H9 (cell line): ENCODE measurements around the gene IRF4. TPM values are rescaled to one million over a fixed set of nuclear protein-coding genes. Genes with fewer than 3 reads are reported as not detected.

Experiments
- DNase-seq: peaks from one replicate; pipeline ENCODE4 v3.0.0-alpha.2; 2017
- H2AFZ ChIP-seq: one replicate; pipeline ENCODE4 v1.6.1; 2013; ENCODE audit warnings: mild to moderate bottlenecking, low read length, control low read depth, moderate library complexity
- H2AK5ac ChIP-seq: 2 replicates; pipeline ENCODE4 v1.6.1; 2013; ENCODE audit warnings: low read length, control low read depth, mixed read lengths; ENCODE audit not compliant: insufficient read length
- H2BK120ac ChIP-seq: one replicate; pipeline ENCODE4 v1.6.1; 2013; ENCODE audit warnings: low read depth, mild to moderate bottlenecking, low read length, control low read depth, inconsistent platforms; ENCODE audit not compliant: poor library complexity, severe bottlenecking
- H2BK12ac ChIP-seq: 2 replicates; pipeline ENCODE4 v1.6.1; 2013; ENCODE audit warnings: low read length, control low read depth, mixed read lengths, low read depth; ENCODE audit not compliant: insufficient read length
- H2BK15ac ChIP-seq: 2 replicates; pipeline ENCODE4 v1.6.1; 2013; ENCODE audit warnings: low read depth, low read length, control low read depth
- H2BK20ac ChIP-seq: one replicate; pipeline ENCODE4 v1.6.1; 2013; ENCODE audit warnings: low read depth, mild to moderate bottlenecking, low read length, control low read depth, inconsistent platforms; ENCODE audit not compliant: poor library complexity, severe bottlenecking
- H2BK5ac ChIP-seq: 2 replicates; pipeline ENCODE4 v1.6.1; 2013; ENCODE audit warnings: low read length, control low read depth, mixed read lengths; ENCODE audit not compliant: insufficient read length
- H3K14ac ChIP-seq: 2 replicates; pipeline ENCODE4 v1.6.1; 2013; ENCODE audit warnings: low read length, control low read depth; ENCODE audit not compliant: insufficient read depth
- H3K18ac ChIP-seq: 2 replicates; pipeline ENCODE4 v1.6.1; 2013; ENCODE audit warnings: low read depth, mild to moderate bottlenecking, mixed read lengths, low read length, control low read depth; ENCODE audit not compliant: insufficient read length
- H3K23ac ChIP-seq: 2 replicates; pipeline ENCODE4 v1.6.1; 2013; ENCODE audit warnings: low read length, control low read depth, mixed read lengths, low read depth; ENCODE audit not compliant: insufficient read length
- H3K23me2 ChIP-seq: 2 replicates; pipeline ENCODE4 v1.6.1; 2013; ENCODE audit warnings: low read depth, mild to moderate bottlenecking, mixed read lengths, low read length, control low read depth; ENCODE audit not compliant: insufficient read length, poor library complexity, severe bottlenecking
- H3K27ac ChIP-seq: 2 replicates; pipeline ENCODE4 v1.5.1; 2013; ENCODE audit warnings: low read length, control low read depth, mixed read lengths, low read depth; ENCODE audit not compliant: insufficient read length
- H3K27me3 ChIP-seq: 2 replicates; pipeline ENCODE4 v1.6.1; 2013; ENCODE audit warnings: low read length, control low read depth, inconsistent platforms; ENCODE audit not compliant: insufficient read depth
- H3K4ac ChIP-seq: 2 replicates; pipeline ENCODE4 v1.6.1; 2013; ENCODE audit warnings: low read depth, mild to moderate bottlenecking, control low read depth, inconsistent platforms, low read length, moderate library complexity
- H3K4me1 ChIP-seq: 2 replicates; pipeline ENCODE4 v1.6.1; 2013; ENCODE audit warnings: low read length, control low read depth, inconsistent platforms; ENCODE audit not compliant: insufficient read depth
- H3K4me2 ChIP-seq: 2 replicates; pipeline ENCODE4 v1.6.1; 2013; ENCODE audit warnings: low read length, control low read depth, mixed read lengths; ENCODE audit not compliant: insufficient read length, insufficient read depth
- H3K56ac ChIP-seq: 2 replicates; pipeline ENCODE4 v1.6.1; 2013; ENCODE audit warnings: low read depth, mild to moderate bottlenecking, mixed read lengths, low read length, control low read depth; ENCODE audit not compliant: insufficient read length
- H3K79me1 ChIP-seq: 2 replicates; pipeline ENCODE4 v1.6.1; 2013; ENCODE audit warnings: low read depth, mild to moderate bottlenecking, moderate library complexity, low read length, control low read depth, inconsistent platforms; ENCODE audit not compliant: insufficient read depth, poor library complexity, severe bottlenecking
- H3K79me2 ChIP-seq: 2 replicates; pipeline ENCODE4 v1.6.1; 2013; ENCODE audit warnings: low read length, control low read depth, inconsistent platforms; ENCODE audit not compliant: insufficient read depth
- H3K9ac ChIP-seq: 2 replicates; pipeline ENCODE4 v1.6.1; 2013; ENCODE audit warnings: low read length, control low read depth, mixed read lengths; ENCODE audit not compliant: insufficient read length; ENCODE audit errors: extremely low read depth
- H3K9me3 ChIP-seq: one replicate; pipeline ENCODE4 v1.6.1; 2013; ENCODE audit warnings: low read depth, low read length, inconsistent platforms; ENCODE audit not compliant: control insufficient read depth
- H3T11ph ChIP-seq: one replicate; pipeline ENCODE4 v1.6.1; 2013; ENCODE audit warnings: mild to moderate bottlenecking, low read length, control low read depth, inconsistent platforms
- H4K20me1 ChIP-seq: one replicate; pipeline ENCODE4 v1.6.1; 2013; ENCODE audit not compliant: control insufficient read depth, insufficient read length, insufficient read depth
- H4K5ac ChIP-seq: 2 replicates; pipeline ENCODE4 v1.6.1; 2013; ENCODE audit warnings: low read depth, mild to moderate bottlenecking, mixed read lengths, low read length, control low read depth; ENCODE audit not compliant: insufficient read length
- H4K8ac ChIP-seq: replicated peaks from 2 replicates; pipeline ENCODE4 v1.6.1; 2013; ENCODE audit warnings: low read length, control low read depth, mixed read lengths, low read depth; ENCODE audit not compliant: insufficient read length
- H4K91ac ChIP-seq: 2 replicates; pipeline ENCODE4 v1.6.1; 2013; ENCODE audit warnings: low read depth, mild to moderate bottlenecking, moderate library complexity, mixed read lengths, low read length, control low read depth; ENCODE audit not compliant: insufficient read length
- H3K27ac Mint-ChIP-seq, 3 experiments: 2 replicates in 2 of 3; 3 replicates in 1 of 3; pipeline ENCODE4 v1.8.0; 2020 to 2021; ENCODE audit warnings: mixed read lengths in 3 of 3, mild to moderate bottlenecking in 1 of 3, moderate library complexity in 1 of 3
- H3K27me3 Mint-ChIP-seq: 2 replicates; pipeline ENCODE4 v1.8.0; 2021; ENCODE audit warnings: low read depth, mild to moderate bottlenecking, moderate library complexity, mixed read lengths
- H3K36me3 Mint-ChIP-seq, 3 experiments: 2 replicates in 2 of 3; 3 replicates in 1 of 3; pipeline ENCODE4 v1.8.0; 2020 to 2021; ENCODE audit warnings: low read depth in 3 of 3, mixed read lengths in 3 of 3; ENCODE audit not compliant: insufficient read depth in 1 of 3
- H3K4me1 Mint-ChIP-seq, 2 experiments: 2 replicates each; pipeline ENCODE4 v1.8.0; 2020; ENCODE audit warnings: mixed read lengths in 2 of 2
- H3K4me3 Mint-ChIP-seq, 2 experiments: 2 replicates in 1 of 2; 3 replicates in 1 of 2; pipeline ENCODE4 v1.8.0; 2020 to 2021; ENCODE audit warnings: mild to moderate bottlenecking in 2 of 2, mixed read lengths in 2 of 2, moderate library complexity in 1 of 2
- H3K9me3 Mint-ChIP-seq, 2 experiments: 2 replicates in 1 of 2; 3 replicates in 1 of 2; pipeline ENCODE4 v1.8.0; 2020; ENCODE audit warnings: mild to moderate bottlenecking in 2 of 2, mixed read lengths in 2 of 2, moderate library complexity in 1 of 2
- WGBS: extraction: QIAGEN DNeasy Blood & Tissue Kit; methylation state at CpG from one replicate; pipeline ENCODE4 v1.1.7; 2013; ENCODE audit warnings: missing lambda C conversion rate, low lambda C conversion rate, mixed read lengths; ENCODE audit not compliant: insufficient read length; ENCODE audit errors: extremely low coverage; 5-methylcytosine and 5-hydroxymethylcytosine counted together
- total RNA-seq: library from RNA; stranded (reverse); gene quantifications from 2 replicates; pipeline ENCODE4 v1.2.1, GENCODE V29; 2021
- TF ChIP-seq, protein P1 (sequence below): fragments of 200-600 bp; sonication (generic); conservative IDR thresholded peaks from 3 replicates; pipeline ENCODE4 v1.8.0; 2021; ENCODE audit warnings: antibody characterized with exemption, mild to moderate bottlenecking

Gene IRF4
- total RNA-seq, 1 experiment from 2014 or later: 0.31 TPM

DNA sequence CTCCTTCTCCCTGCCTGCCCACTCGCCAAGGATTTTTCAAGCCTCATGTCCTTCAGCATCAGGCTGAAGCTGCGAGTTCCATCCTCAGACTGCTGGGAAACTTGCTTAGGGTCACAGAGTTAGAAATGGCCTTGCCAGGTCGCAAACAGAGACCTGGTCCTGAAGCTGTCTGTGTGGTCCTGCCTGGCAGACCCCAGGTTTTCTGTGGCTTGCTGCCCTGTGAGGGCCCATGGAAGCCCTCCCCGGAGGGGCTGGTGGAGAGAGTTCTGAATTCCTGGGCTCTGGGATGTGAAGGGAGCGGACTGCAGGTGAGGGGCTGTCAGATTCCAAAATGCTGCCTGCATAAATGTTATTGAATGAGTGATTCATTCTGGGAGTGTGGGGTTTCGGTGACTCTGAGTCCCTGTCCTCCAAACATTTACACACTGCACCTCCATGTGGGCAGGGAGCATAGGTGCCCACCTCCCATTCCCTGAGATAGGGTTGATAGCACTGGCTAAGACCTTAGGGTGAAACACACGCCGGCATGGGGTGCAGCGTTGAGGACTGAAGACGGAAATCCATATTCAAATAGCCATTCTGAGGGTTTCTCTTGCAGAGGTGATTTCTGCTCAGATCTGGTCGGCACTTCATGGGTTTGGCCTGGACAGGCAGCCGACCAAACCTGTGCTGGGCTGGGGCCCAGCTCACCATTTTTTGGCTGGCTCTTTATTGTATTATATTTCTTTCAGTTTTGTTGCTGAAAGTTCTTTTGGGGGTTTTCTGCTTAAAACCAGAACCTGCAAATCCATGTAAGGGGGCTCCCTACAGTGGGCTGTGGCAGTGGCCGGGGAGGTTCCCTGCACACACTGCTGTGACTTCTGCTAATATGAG is 21.8 kb upstream of the IRF4 start:
- TF ChIP-seq, protein P1, sequence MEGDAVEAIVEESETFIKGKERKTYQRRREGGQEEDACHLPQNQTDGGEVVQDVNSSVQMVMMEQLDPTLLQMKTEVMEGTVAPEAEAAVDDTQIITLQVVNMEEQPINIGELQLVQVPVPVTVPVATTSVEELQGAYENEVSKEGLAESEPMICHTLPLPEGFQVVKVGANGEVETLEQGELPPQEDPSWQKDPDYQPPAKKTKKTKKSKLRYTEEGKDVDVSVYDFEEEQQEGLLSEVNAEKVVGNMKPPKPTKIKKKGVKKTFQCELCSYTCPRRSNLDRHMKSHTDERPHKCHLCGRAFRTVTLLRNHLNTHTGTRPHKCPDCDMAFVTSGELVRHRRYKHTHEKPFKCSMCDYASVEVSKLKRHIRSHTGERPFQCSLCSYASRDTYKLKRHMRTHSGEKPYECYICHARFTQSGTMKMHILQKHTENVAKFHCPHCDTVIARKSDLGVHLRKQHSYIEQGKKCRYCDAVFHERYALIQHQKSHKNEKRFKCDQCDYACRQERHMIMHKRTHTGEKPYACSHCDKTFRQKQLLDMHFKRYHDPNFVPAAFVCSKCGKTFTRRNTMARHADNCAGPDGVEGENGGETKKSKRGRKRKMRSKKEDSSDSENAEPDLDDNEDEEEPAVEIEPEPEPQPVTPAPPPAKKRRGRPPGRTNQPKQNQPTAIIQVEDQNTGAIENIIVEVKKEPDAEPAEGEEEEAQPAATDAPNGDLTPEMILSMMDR: no peak
- H3K23ac ChIP-seq: no peak overlapping the region
- H2BK12ac ChIP-seq: no peak overlapping the region
- no peak overlapping the region for H4K5ac ChIP-seq
- H3K27ac Mint-ChIP-seq: no peak overlapping the region
- H3K56ac ChIP-seq: no peak overlapping the region
- no peak overlapping the region for H2BK5ac ChIP-seq
- no peak overlapping the region for H2AFZ ChIP-seq
- no CpG with 5 or more reads among the region's 13 CpGs for WGBS
- H3T11ph ChIP-seq: no peak overlapping the region
- H3K79me1 ChIP-seq: no peaks in the 10 kb centered on the region
- H3K4ac ChIP-seq: no peak overlapping the region
- H3K27me3 Mint-ChIP-seq: peaks cover 35% of the 10 kb centered on the region
- peaks cover 6 to 13% of the 10 kb centered on the region in 2 experiments for H3K4me1 Mint-ChIP-seq
- no peak overlapping the region for H2AK5ac ChIP-seq
- H3K23me2 ChIP-seq: peaks cover under 1% of the 10 kb centered on the region
- H3K36me3 Mint-ChIP-seq: peaks cover 9 to 16% (median 10%) of the 10 kb centered on the region in 3 experiments; a peak in 5 of 7 replicates
- no peak overlapping the region for H3K14ac ChIP-seq
- H3K9ac ChIP-seq: no peak overlapping the region
- H3K4me1 ChIP-seq: no peaks in the 10 kb centered on the region
- H3K9me3 ChIP-seq: peaks cover 43% of the 10 kb centered on the region
- H2BK120ac ChIP-seq: no peak overlapping the region
- no peaks in the 10 kb centered on the region for H3K79me2 ChIP-seq
- H3K4me2 ChIP-seq: no peak overlapping the region
- H3K27ac ChIP-seq: no peak overlapping the region
- H3K18ac ChIP-seq: no peak overlapping the region
- DNase-seq: no peak
- no peaks in the 10 kb centered on the region for H3K27me3 ChIP-seq
- no peak overlapping the region for H4K8ac ChIP-seq
- H3K9me3 Mint-ChIP-seq: peaks cover 85 to 89% of the 10 kb centered on the region in 2 experiments
- H2BK15ac ChIP-seq: no peak overlapping the region
- no peaks in the 10 kb centered on the region for H4K20me1 ChIP-seq
- H3K4me3 Mint-ChIP-seq: no peak overlapping the region; a peak in 1 of 5 replicates
- H4K91ac ChIP-seq: no peak overlapping the region
- H2BK20ac ChIP-seq: no peak overlapping the region
